HepG2 (cell line): ENCODE data around the gene BANK1. TPM values are rescaled to one million over a fixed set of nuclear protein-coding genes. Genes with fewer than 3 reads are reported as not detected.

Experiments used
- ATAC-seq: fragments of 200-7000 bp; cut with Tn5 transposase; 3 replicates; pipeline ENCODE4 v1.9.1; 2020; ENCODE audit warnings: mild to moderate bottlenecking, moderate library complexity
- BruUV-seq: library from RNA; stranded (reverse); fragments of 400-500 nt; replicated peaks from 2 replicates; lab custom pipeline; 2021; lab: Mats Ljungman, UMichigan
- CTCF ChIA-PET: fragments of 300-600 bp; formaldehyde crosslinking; extraction: SDS; loops from one replicate; lab custom pipeline; 2021; ENCODE audit warnings: low total read pairs, inconsistent platforms, low intra/inter-chr PET ratio; lab: Yijun Ruan, JAX
- POLR2A ChIA-PET: fragments of 350-600 bp; sonication (Branson Sonifier 250); formaldehyde crosslinking; loops from one replicate; lab custom pipeline; 2020; ENCODE audit warnings: antibody characterized with exemption, inconsistent platforms; lab: Yijun Ruan, JAX
- DNase-seq: peaks from one replicate; pipeline ENCODE4 v3.0.0-alpha.2; 2015; ENCODE audit warnings: low spot score
- FAIRE-seq: peaks from 3 replicates; lab custom pipeline; 2011; peaks lifted over from hg19 to GRCh38; lab: Jason Lieb, UNC
- H2AFZ ChIP-seq: one replicate; pipeline ENCODE4 v1.6.1; 2011; ENCODE audit warnings: low read length, inconsistent platforms
- H3K27ac ChIP-seq: fragments of 300-600 bp; 3 replicates; pipeline ENCODE4 v1.8.0; 2011; ENCODE audit warnings: mixed run types, mild to moderate bottlenecking, mixed read lengths, low read length, inconsistent platforms; ENCODE audit not compliant: insufficient read depth; ENCODE audit errors: extremely low read length
- H3K27me3 ChIP-seq, 2 experiments: fragments of 200-600 bp in 1 of 2; 2 replicates in 1 of 2; 3 replicates in 1 of 2; pipeline versions ENCODE4 v1.6.0 to v1.8.0; 2011; ENCODE audit warnings: low read length in 2 of 2, mild to moderate bottlenecking in 2 of 2, moderate library complexity in 2 of 2, inconsistent platforms in 1 of 2; ENCODE audit not compliant: insufficient read depth in 2 of 2, control insufficient read depth in 1 of 2
- H3K36me3 ChIP-seq, 2 experiments: fragments of 200-600 bp in 1 of 2; replicated peaks in 1 of 2; 2 replicates in 1 of 2; 3 replicates in 1 of 2; pipeline versions ENCODE4 v1.5.1 to v1.8.0; 2011; ENCODE audit warnings: low read length in 2 of 2, inconsistent platforms in 1 of 2; ENCODE audit not compliant: insufficient read depth in 2 of 2, control insufficient read depth in 1 of 2
- H3K4me1 ChIP-seq: 2 replicates; pipeline ENCODE4 v1.5.1; 2012; ENCODE audit warnings: low read length, inconsistent platforms; ENCODE audit not compliant: insufficient read depth
- H3K4me2 ChIP-seq: 2 replicates; pipeline ENCODE4 v1.6.0; 2011; ENCODE audit warnings: low read depth, low read length, inconsistent platforms
- H3K4me3 ChIP-seq, 3 experiments: fragments of 200-600 bp in 1 of 3; sonication (generic), shearing (Covaris generic) in 1 of 3; replicated peaks in 1 of 3; 2 replicates each; pipeline ENCODE4 v1.5.1; 2011 to 2016; ENCODE audit warnings: low read length in 3 of 3, inconsistent platforms in 2 of 3, low read depth in 2 of 3, mild to moderate bottlenecking in 2 of 3, control low read depth in 1 of 3, mixed read lengths in 1 of 3; ENCODE audit not compliant: insufficient read depth in 1 of 3
- H3K79me2 ChIP-seq: one replicate; pipeline ENCODE4 v1.6.1; 2011; ENCODE audit warnings: low read length, inconsistent platforms; ENCODE audit not compliant: insufficient read depth
- H3K9ac ChIP-seq: 2 replicates; pipeline ENCODE4 v1.6.0; 2011; ENCODE audit warnings: mild to moderate bottlenecking, low read depth, low read length, inconsistent platforms; ENCODE audit not compliant: insufficient read depth
- H3K9me3 ChIP-seq: 2 replicates; pipeline ENCODE4 v1.5.1; 2012; ENCODE audit warnings: mild to moderate bottlenecking, low read length
- H4K20me1 ChIP-seq: 2 replicates; pipeline ENCODE4 v1.6.0; 2011; ENCODE audit warnings: inconsistent platforms, mild to moderate bottlenecking, low read length, moderate library complexity; ENCODE audit not compliant: insufficient read depth
- CC2D1A ChIP-seq: sonication (generic); formaldehyde crosslinking; IDR thresholded peaks from 2 replicates; pipeline ENCODE4 v1.8.1; 2023; ENCODE audit warnings: mild to moderate bottlenecking, missing genetic modification reagents
- CHD4 ChIP-seq: fragments of 200-600 bp; sonication (generic); IDR thresholded peaks from 2 replicates; pipeline ENCODE4 v1.7.0; 2017; ENCODE audit warnings: mild to moderate bottlenecking, low read length, borderline replicate concordance
- MBNL3 ChIP-seq: fragments of 250-450 bp; sonication (Bioruptor Pico); conservative IDR thresholded peaks from 2 replicates; pipeline ENCODE4 v1.8.0; 2022; ENCODE audit warnings: mild to moderate bottlenecking, inconsistent platforms
- PHB2 ChIP-seq: fragments of 450-650 bp; IDR thresholded peaks from 2 replicates; pipeline ENCODE4 v1.6.1; 2018; ENCODE audit not compliant: partially characterized antibody
- PHF20 ChIP-seq: sonication (generic); formaldehyde crosslinking; IDR thresholded peaks from 2 replicates; pipeline ENCODE4 v1.5.0; 2020; ENCODE audit warnings: mild to moderate bottlenecking, missing genetic modification reagents
- POLR2A ChIP-seq, 2 experiments: IDR thresholded peaks; 2 replicates each; pipeline ENCODE4 v1.6.1; 2011; ENCODE audit warnings: low read depth in 2 of 2, low read length in 2 of 2, mild to moderate bottlenecking in 1 of 2, moderate library complexity in 1 of 2; ENCODE audit not compliant: insufficient read depth in 1 of 2
- RBM39 ChIP-seq: fragments of 200-400 bp; formaldehyde crosslinking; IDR thresholded peaks from one replicate; pipeline ENCODE4 v1.6.1; 2018; ENCODE audit warnings: antibody characterized with exemption, mild to moderate bottlenecking, low read depth, low read length; ENCODE audit not compliant: poor library complexity, severe bottlenecking
- SUZ12 ChIP-seq: fragments of 150-350 bp; IDR thresholded peaks from 2 replicates; pipeline ENCODE4 v1.6.1; 2014; ENCODE audit warnings: low read depth, low read length
- ZFP36L2 ChIP-seq: sonication (generic); formaldehyde crosslinking; IDR thresholded peaks from 2 replicates; pipeline ENCODE4 v1.4.0; 2020; ENCODE audit warnings: missing genetic modification reagents
- ZNF20 ChIP-seq: sonication (generic); formaldehyde crosslinking; IDR thresholded peaks from 2 replicates; pipeline ENCODE4 v1.4.0; 2020; ENCODE audit warnings: mild to moderate bottlenecking, moderate library complexity, missing genetic modification reagents
- ZNF567 ChIP-seq: sonication (generic); formaldehyde crosslinking; IDR thresholded peaks from 2 replicates; pipeline ENCODE4 v1.8.1; 2023; ENCODE audit warnings: mild to moderate bottlenecking, missing genetic modification reagents, borderline replicate concordance
- ZNF83 ChIP-seq: sonication (generic); formaldehyde crosslinking; IDR thresholded peaks from 2 replicates; pipeline ENCODE4 v1.4.0; 2020; ENCODE audit warnings: missing genetic modification reagents, mild to moderate bottlenecking, borderline replicate concordance
- ZSCAN20 ChIP-seq: sonication (generic); formaldehyde crosslinking; IDR thresholded peaks from 2 replicates; pipeline ENCODE4 v1.4.0; 2020; ENCODE audit warnings: missing genetic modification reagents, mild to moderate bottlenecking, borderline replicate concordance
- WGBS: methylation state at CpG from one replicate; pipeline ENCODE4 v1.1.6; 2017; ENCODE audit warnings: low lambda C conversion rate; 5-methylcytosine and 5-hydroxymethylcytosine counted together
- in situ Hi-C: cut with HindIII; loops from 2 replicates; pipeline ENCODE4 v1.10.0; 2017; ENCODE audit warnings: low pct_unique_long_range_greater_than_20kb; ENCODE audit not compliant: extremely low pct_ligation_motif_present
- intact Hi-C: fragments of 100-400 bp; cut with micrococcal nuclease; formaldehyde crosslinking; loops from one replicate; pipeline ENCODE4 v1.10.0; 2022; ENCODE audit not compliant: unreplicated experiment
- polyA plus RNA-seq, 8 experiments: library from polyadenylated mRNA; depleted of rRNA in 3 of 8; stranded (reverse) in 7 of 8; unstranded in 1 of 8; fragments of >200 nt; fragmentation: Illumina TruSeq in 4 of 8; extraction: Trizol in 4 of 8; gene quantifications; 2 replicates each; pipeline versions ENCODE4 v1.2.1 to v1.2.3, GENCODE V29; 2011 to 2016; ENCODE audit warnings: low read depth in 4 of 8, missing spikeins in 1 of 8, mixed read lengths in 1 of 8; ENCODE audit not compliant: insufficient read depth in 1 of 8
- total RNA-seq, 5 experiments: library from RNA; depleted of rRNA; stranded (reverse); fragments of >200 nt; fragmentation: Illumina TruSeq; extraction: Trizol; gene quantifications; 2 replicates each; pipeline ENCODE4 v1.2.3, GENCODE V29; 2016; ENCODE audit warnings: low read depth in 1 of 5
- TF ChIP-seq, protein P1 (sequence below): sonication (generic); formaldehyde crosslinking; IDR thresholded peaks from 2 replicates; pipeline ENCODE4 v1.4.0; 2020; ENCODE audit warnings: mild to moderate bottlenecking, missing genetic modification reagents
- TF ChIP-seq, protein P2 (sequence below): IDR thresholded peaks from 2 replicates; pipeline ENCODE4 v1.6.1; 2016; ENCODE audit warnings: missing compliant biosample characterization, missing genetic modification reagents, borderline replicate concordance
- TF ChIP-seq, protein P3 (sequence below): sonication (generic); formaldehyde crosslinking; conservative IDR thresholded peaks from 2 replicates; pipeline ENCODE4 v1.8.0; 2022; ENCODE audit warnings: mild to moderate bottlenecking, moderate library complexity, missing genetic modification reagents
- TF ChIP-seq, protein P4 (sequence below), 2 experiments: fragments of 450-650 bp in 1 of 2; sonication (generic) in 1 of 2; formaldehyde crosslinking; IDR thresholded peaks; 2 replicates each; pipeline versions ENCODE4 v1.5.0 to v1.8.0; 2020 to 2022; ENCODE audit warnings: mild to moderate bottlenecking in 1 of 2, missing genetic modification reagents in 1 of 2
- TF ChIP-seq, protein P5 (sequence below): sonication (generic); formaldehyde crosslinking; IDR thresholded peaks from 2 replicates; pipeline ENCODE4 v1.9.0; 2022; ENCODE audit warnings: missing genetic modification reagents, mild to moderate bottlenecking, borderline replicate concordance
- TF ChIP-seq, protein P6 (sequence below): sonication (generic); formaldehyde crosslinking; IDR thresholded peaks from 2 replicates; pipeline ENCODE4 v1.8.1; 2023; ENCODE audit warnings: mild to moderate bottlenecking, missing genetic modification reagents, borderline replicate concordance

Gene BANK1
- total and polyA plus RNA-seq, 2 of the 13 experiments (the other 11 are each of a cell fraction or from before 2014, with no cell fraction given) = 0.15 TPM; not detected in 1

DNA sequence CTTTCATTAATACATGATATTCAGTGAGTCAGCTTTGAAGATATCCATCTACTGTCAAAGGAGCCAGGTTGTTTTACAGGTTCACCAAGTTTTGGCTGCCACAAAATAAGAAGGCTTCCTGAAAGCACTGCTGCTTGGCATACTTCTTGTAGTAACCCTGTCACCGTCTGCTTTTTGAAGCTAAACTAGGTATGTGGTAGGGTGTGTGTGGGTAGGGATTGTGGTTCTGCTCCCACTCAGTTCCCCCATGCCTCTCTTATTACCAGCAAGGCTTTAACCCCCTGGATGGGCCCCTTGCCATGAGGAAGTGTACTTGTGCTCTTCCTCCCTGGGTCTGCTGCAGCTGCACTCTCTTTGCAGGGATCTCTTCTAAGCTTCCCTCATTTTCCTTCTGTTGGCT is 191.2 kb downstream of the BANK1 start (continued):
- TF ChIP-seq, protein P1, sequence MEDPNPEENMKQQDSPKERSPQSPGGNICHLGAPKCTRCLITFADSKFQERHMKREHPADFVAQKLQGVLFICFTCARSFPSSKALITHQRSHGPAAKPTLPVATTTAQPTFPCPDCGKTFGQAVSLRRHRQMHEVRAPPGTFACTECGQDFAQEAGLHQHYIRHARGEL (CRISPR knock-in tag) = no peak
- no peak for TF ChIP-seq PHF20 (CRISPR knock-in tag)
- no peak for TF ChIP-seq CHD4
- no peak for TF ChIP-seq MBNL3 (CRISPR knock-in tag)
- no peak for TF ChIP-seq ZNF20
- TF ChIP-seq CC2D1A (CRISPR knock-in tag) = no peak

DNA sequence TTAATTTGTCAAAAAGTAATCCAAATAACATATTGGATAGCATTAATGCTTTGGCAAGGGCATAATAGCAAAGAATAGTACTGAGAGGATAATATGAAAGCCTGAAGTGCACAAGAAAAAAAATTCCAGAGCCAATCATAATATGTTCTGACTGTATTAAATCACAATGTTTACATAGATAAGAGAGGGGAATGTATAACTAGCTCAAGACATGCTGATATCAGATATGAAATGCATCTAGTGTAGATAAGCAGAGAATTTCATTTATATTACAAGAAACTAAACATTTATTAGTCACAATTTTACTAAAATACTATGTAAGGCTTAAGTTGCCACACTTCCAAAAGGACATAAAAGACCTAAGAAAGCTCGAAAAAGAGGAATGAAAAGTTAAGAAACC is 193.3 kb downstream of the BANK1 start:
- Histone ChIP-seq H3K4me2 (no peak overlapping the region), H2AFZ (no peak overlapping the region), H3K79me2 (no peaks in the 10 kb centered on the region), H3K9ac (no peak overlapping the region), H3K36me3 (no peaks in the 10 kb centered on the region), H3K27ac (no peak overlapping the region), H3K4me3 (no peak overlapping the region), H3K9me3 (no peaks in the 10 kb centered on the region), H3K27me3 (no peaks in the 10 kb centered on the region), H3K4me1 (no peaks in the 10 kb centered on the region), H4K20me1 (no peaks in the 10 kb centered on the region)
- in situ Hi-C loops (no loop called here), intact Hi-C loops (no loop called here)
- ATAC-seq (no peak), DNase-seq (no peak), FAIRE-seq (no peak)
- ChIA-PET CTCF (no interaction called here), POLR2A (no interaction called here)
- WGBS = 0% methylated on average over 1 of the region's 1 CpG
- no TSS peak for BruUV-seq
- no peak for TF ChIP-seq SUZ12
- TF ChIP-seq ZSCAN20 (CRISPR knock-in tag) = no peak
- no peak for TF ChIP-seq ZNF83 (CRISPR knock-in tag)
- no peak for TF ChIP-seq PHB2
- TF ChIP-seq, protein P2, sequence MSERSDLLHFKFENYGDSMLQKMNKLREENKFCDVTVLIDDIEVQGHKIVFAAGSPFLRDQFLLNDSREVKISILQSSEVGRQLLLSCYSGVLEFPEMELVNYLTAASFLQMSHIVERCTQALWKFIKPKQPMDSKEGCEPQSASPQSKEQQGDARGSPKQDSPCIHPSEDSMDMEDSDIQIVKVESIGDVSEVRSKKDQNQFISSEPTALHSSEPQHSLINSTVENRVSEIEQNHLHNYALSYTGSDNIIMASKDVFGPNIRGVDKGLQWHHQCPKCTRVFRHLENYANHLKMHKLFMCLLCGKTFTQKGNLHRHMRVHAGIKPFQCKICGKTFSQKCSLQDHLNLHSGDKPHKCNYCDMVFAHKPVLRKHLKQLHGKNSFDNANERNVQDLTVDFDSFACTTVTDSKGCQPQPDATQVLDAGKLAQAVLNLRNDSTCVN (CRISPR knock-in tag) = no peak
- no peak for TF ChIP-seq POLR2A (IDR thresholded peaks at IDR 0.05; ENCODE audit: insufficient read depth in 1 of 2, low read depth in 2 of 2, low read length in 2 of 2)
- no peak for TF ChIP-seq ZNF567 (CRISPR knock-in tag)
- TF ChIP-seq, protein P3, sequence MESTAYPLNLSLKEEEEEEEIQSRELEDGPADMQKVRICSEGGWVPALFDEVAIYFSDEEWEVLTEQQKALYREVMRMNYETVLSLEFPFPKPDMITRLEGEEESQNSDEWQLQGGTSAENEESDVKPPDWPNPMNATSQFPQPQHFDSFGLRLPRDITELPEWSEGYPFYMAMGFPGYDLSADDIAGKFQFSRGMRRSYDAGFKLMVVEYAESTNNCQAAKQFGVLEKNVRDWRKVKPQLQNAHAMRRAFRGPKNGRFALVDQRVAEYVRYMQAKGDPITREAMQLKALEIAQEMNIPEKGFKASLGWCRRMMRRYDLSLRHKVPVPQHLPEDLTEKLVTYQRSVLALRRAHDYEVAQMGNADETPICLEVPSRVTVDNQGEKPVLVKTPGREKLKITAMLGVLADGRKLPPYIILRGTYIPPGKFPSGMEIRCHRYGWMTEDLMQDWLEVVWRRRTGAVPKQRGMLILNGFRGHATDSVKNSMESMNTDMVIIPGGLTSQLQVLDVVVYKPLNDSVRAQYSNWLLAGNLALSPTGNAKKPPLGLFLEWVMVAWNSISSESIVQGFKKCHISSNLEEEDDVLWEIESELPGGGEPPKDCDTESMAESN = no peak
- no peak for TF ChIP-seq RBM39
- TF ChIP-seq ZFP36L2 = no peak
- TF ChIP-seq, protein P4, sequence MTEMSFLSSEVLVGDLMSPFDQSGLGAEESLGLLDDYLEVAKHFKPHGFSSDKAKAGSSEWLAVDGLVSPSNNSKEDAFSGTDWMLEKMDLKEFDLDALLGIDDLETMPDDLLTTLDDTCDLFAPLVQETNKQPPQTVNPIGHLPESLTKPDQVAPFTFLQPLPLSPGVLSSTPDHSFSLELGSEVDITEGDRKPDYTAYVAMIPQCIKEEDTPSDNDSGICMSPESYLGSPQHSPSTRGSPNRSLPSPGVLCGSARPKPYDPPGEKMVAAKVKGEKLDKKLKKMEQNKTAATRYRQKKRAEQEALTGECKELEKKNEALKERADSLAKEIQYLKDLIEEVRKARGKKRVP (CRISPR knock-in tag; IDR thresholded peaks at IDR 0.05) = no peak
- TF ChIP-seq, protein P5, sequence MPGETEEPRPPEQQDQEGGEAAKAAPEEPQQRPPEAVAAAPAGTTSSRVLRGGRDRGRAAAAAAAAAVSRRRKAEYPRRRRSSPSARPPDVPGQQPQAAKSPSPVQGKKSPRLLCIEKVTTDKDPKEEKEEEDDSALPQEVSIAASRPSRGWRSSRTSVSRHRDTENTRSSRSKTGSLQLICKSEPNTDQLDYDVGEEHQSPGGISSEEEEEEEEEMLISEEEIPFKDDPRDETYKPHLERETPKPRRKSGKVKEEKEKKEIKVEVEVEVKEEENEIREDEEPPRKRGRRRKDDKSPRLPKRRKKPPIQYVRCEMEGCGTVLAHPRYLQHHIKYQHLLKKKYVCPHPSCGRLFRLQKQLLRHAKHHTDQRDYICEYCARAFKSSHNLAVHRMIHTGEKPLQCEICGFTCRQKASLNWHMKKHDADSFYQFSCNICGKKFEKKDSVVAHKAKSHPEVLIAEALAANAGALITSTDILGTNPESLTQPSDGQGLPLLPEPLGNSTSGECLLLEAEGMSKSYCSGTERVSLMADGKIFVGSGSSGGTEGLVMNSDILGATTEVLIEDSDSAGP (CRISPR knock-in tag) = no peak
- TF ChIP-seq, protein P6, sequence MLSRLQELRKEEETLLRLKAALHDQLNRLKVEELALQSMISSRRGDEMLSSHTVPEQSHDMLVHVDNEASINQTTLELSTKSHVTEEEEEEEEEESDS (CRISPR knock-in tag) = no peak
